ENCODE data around the gene P2RY1.
A peak's percentile ranks its signal among the peaks of the same experiment; 100 is the strongest.
"Not testable (repeated sequence)": the region's sequence is repeated elsewhere in the genome, so short reads cannot be mapped to it uniquely, and the experiment has no call there.

The P2RY1 gene

DNA sequence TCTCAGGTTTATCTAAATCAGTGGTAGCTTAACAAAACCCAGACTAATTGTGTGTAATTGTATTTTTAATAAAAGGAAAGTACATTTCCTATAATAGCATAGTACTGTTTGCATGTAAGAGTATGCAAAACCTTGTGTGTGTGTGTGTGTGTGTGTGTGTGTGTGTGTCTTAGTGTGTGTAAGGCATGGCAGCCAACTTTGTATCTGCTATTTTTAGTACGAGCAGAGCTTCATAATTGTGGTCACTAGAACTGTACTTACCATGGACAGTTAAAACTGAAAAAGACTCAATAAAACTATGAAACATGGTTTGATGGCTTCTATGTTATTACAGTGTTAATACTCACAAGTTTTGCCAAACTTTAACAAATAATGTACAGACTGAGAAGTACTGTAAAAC is 6.2 kb downstream of the P2RY1 start:
- DNase-seq, result no peak

DNA sequence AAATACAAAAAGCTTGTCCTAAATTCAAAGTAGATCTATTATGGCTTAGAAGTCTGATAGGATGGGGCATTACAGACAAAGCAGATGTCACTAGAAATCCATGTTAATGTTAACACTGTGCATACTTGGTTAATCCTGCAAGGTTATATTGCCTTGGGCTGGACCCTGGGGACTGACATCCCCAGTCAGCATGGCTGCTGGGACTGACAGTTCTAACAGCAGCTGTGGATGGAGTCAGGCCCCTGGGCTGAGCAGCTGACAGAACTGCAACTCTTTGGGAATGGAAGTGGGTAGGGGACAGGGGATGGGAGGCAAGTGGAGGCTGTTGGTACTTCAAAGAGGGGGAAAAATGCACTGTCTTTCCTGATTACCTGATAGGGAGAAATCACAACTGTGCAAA is 7.5 kb downstream of the P2RY1 start:
- DNase-seq, result no peak

DNA sequence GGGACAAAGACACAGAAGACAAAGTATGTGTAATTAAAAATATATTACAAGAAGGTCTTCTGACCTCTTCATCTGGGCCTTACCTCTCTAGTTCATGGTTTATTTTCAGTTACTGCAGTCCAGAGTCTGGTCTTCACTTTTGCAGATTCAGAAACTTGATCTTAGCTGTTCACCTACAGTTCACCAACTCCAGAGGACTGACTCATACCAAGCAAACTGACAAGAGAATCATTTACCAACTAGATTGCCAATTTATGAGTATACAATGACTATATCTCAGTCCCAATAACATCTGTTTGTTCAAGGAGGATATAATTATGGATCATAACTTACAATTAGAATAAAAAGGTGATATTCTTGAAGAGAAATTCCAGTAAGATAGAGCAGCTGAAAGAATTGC is 9.0 kb downstream of the P2RY1 start:
- DNase-seq, result no peak

DNA sequence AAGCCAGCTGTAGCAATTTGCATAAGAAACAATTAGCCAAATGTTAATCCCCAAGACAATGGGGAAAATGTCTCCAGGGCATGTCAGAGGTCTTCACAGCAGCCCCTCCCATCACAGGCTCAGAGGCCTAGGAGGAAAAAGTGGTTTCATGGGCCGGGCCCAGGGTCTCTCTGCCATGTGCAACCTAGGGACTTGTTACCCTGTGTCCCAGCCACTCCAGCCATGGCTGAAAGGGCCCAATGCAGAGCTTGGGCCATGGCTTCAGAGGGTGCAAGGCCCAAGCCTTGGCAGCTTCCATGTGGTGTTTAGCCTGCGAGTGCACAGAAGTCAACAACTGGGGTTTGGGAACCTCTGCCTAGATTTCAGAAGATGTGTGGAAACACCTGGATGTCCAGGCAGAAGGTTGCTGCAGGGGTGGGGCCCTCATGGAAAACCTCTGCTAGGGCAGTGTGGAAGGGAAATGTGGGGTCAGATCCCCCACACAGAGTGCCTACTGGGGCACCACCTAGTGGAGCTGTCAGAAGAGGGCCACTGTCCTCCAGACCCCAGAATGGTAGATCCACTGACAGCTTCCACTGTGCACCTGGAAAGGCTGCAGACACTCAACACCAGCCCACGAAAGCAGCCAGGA is 11.8 kb downstream of the P2RY1 start:
- not testable (repeated sequence) for DNase-seq

DNA sequence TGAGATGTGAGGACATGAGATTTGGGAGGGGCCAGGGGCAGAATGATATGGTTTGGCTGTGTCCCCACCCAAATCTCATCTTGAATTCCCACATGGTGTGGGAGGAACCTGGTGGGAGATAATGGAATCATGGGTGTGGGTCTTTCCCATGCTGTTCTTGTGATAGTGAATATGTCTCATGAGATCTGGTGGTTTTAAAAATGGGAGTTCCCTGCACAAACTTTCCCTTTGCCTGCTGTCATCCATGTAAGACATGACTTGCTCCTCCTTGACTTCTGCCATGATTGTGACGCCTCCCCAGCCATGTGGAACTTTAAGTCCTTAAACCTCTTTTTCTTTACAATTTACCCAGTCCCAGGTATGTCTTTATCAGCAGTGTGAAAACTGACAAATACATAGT is 12.7 kb downstream of the P2RY1 start:
- DNase-seq, result not testable (repeated sequence)

DNA sequence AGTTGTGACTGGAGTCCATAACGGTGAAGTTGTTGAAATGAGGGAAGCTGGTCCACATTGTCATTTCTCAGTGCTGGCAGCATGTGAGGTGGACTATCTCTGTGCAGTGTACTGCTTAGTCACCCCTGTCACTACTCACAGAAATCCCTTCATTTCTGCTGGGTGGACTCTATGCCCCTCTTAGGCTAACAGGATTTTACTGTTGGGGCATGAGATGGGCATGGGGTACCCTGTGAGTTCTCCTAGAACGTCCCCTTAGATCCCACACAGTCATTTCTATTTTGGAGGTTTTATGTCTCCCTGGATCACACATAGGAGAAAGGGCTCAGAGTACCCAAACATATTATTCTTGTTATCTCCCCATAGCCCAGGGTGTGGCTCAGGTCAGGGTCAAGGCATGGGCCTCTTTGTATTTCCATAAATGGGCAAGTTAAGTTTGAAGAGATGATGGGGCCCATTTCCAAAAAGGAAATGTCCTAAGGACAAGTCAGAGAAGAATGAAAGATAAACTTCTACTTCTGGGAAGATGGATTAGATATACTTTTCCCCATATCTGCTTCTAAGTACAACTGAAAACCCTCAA is 15.2 kb downstream of the P2RY1 start:
- DNase-seq, result no peak

DNA sequence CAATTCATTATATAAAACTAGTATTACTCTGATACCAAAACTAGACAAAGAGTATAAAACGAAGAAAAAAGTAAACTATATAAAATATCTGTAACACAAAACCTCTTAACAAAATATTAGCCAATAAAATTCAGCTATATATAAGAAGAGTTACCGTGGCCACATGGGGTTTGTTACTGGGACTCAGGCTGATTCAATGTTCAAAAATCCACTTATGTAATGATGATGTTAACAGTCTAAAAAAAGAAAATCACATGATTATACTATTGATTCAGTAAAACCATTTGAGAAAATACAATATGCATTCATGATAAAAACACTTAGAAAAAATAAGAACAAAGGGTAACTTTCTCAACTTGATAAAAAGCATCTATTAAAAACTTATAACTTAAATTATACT is 18.3 kb downstream of the P2RY1 start:
- DNase-seq, result no peak

DNA sequence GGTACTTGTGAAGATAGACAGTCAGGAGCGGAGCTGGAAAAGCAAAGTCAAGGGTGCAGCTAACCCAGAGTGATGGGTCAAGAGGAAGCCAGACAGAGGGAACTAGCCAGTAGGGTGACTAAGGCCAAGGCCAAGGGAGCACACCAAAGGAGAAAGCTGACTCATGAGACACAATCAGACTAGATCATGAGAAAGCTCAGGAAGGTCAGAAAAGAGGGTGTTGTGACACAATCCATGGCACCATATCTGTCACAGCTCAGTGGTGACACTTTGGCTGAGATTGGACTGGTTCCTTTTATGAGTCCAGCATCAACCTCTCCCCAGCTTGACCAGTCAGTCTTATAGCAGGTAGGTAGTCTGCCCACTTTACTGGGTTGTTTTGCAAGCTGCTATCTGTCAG is 22.2 kb downstream of the P2RY1 start:
- DNase-seq, result peak; percentile 39

DNA sequence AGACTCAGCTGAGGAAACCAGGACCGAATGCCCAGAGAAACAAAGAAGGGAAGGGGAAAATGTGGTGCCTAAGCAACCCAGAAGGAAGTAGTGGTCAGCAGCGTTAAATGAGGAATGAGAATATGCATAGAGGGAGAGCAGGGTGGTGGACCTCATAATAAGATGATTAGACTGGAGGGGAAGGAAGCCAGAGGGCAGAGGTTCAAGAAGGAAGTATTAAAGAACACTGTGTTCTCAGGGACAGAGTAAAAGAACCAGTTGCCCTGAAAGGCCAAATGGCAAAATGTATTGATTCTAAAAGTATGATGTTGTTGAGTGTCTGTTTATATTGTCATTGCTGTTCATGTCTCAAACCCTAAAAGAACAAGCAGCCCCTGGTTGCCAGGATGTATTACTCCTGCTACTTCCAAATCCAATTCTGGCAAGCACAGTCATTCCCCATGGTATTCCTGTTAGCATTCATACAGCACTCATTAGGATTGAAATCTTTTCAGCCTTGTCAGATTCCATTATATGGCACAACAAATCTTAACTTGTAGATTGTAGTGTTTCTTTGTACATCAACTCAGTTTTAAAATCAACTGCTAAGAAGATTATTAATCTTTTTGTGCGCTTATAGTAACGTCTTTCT is 23.4 kb downstream of the P2RY1 start:
- no peak for DNase-seq

DNA sequence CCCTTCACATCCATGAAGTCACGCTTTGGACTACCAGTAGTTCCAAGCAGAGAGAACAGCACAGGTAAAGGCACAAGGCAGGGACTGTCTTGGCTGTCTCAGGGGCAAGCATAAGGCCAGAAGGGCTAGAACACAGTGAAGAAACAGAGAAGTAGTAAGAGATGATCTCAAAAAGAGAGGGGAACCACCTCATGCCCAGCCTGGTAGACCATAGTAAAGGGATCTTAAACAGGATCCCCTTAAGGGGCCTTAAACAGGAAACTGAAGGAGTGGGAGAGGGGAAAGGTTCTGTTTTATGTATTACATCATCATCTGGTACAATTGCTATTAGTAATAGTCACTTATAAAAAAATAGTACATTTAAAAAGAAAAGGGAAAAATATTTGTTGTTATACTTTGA is 25.8 kb downstream of the P2RY1 start:
- no peak for DNase-seq

DNA sequence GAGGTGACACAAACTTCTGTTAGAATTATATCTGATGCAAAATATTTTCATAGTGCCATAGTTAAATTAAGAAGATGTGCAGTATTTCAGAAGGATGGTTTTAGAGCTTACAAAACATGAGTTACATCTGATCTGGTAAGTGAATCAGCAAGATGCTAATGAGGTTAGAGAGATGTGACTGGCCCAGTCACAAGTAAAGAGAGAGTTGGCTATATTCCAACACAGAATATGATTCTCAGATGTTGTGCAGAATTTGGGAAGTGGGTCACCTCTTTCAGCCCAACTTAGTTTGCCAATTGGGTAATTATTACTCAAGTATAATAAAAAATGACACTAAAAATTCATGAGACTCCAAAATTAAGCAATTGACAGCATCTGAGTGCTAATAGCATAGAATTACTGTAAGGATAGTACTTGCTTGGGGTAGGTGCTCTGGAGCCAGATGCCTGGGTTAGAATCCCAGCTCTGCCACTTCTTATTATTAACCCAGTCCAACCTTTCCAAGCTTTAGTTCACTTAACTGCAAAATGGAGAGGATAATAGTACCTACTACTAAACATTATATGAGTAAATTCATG is 30.8 kb downstream of the P2RY1 start:
- DNase-seq, result no peak

DNA sequence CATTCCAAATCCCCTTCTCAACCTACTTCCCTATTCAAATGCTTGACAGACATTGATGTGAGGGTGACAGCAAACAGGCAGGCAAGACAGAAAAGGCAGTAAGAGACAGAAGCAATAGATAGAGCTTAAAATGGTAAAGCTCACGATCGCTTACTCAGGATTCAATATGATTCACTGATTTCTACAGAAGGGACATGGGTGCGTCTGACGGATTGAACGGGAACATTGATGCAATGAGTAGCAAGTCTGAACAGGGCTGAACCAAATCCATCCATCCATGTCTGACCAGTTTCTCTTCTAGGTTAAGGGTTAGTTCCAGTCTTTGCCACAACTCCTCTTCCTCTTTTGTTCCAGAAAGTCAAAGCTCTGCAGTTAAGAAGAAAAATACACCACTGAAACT is 35.1 kb downstream of the P2RY1 start:
- no peak for DNase-seq

DNA sequence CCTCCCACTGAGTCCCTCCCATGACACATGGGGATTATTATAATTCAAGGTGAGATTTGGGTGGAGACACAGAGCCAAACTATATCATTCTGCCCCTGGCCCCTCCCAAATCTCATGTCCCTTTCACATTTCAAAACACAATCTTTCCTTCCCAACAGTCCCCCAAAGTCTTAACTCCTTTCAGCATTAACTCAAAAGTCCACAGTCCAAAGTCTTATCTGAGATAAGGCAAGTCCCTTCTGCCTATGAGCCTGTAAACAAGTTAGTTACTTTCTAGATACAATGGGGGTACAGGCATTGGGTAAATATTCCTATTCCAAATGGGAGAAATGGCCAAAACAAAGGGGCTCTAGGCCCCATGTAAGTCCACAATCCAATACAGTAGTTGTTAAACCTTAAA is 38.4 kb downstream of the P2RY1 start:
- not testable (repeated sequence) for DNase-seq

DNA sequence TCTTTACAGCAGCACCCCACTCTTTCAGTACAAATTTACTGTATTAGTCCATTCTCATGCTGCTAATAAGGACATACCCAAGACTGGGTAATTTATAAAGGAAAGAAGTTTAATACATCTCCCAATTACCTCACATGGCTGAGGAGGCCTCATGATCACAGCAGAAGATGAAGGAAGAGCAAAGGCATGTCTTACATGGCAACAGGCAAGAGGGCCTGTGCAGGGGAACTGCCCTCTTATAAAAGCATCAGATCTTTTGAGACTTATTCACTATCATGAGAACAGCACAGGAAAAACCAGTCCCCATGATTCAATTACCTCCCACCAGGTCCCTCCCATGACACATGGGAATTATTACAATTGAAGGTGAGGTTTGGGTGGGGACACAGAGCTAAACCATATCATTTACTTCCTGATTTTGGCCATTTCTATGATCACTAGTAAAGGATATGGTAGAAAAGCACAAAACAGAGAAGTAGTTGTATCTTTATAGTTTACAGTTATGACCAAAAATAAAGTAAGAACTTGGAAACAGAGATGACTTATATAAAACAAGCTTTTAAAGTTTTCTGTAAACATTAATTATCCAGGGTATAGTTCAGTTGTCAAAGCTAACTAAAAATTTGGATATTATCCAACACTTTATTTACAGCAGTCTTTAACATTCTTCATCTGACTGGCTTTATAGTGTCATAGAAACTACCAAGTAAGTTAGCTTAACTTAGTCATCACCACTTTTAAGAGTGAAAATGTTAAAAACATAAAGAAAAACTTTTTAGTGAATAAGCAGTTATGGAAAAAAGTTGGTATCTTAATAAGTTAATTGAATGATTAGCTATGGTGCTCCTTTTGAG is 40.2 kb downstream of the P2RY1 start:
- no peak for DNase-seq

DNA sequence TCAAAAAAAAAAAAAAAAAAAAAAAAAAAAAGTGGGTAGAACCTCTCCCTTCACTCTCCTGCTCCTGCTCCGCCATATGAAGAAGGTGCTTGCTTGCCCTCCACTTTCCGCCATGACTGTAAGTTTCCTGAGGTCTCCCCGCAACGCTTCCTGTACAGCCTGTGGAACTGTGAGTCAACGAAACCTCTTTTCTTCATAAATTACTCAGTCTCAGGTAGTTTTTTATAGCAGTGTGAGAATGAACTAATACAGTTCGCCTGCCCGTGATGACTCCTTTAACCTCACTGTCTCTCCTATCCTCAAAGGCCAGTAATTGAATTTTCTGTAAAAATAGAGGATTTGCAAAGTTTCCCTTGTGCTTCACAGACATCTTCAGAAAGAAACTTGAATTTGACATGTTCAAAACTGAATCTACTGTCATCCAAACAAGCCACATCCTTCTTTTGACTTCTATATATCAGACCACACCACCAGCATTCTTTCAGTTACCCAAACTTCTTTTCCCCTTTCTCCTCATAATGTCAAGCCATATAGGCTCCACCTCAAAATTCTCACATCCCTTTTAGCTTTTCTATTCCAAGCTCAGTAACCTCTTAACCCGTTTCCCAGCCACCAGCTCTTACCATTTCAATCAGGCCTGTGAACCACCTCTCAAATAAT is 44.3 kb downstream of the P2RY1 start:
- no peak for DNase-seq

DNA sequence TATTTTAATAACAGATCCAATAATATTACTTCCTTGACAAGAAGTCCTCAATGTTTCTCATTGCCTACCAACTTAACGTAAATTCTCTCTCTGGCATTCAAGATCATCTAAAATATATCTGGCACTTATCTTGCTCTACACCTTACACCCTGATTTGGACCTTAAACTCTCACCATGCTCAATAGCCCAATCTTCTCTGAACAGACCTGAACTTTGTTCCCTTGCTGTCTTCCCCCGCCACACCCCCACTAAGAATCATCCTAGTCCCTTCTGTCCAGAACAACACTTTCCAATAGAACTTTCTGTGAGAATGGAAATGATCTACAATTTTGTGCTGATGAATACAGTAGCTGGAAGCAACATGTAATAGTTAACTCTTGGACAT is 44.9 kb downstream of the P2RY1 start:
- no peak for DNase-seq

DNA sequence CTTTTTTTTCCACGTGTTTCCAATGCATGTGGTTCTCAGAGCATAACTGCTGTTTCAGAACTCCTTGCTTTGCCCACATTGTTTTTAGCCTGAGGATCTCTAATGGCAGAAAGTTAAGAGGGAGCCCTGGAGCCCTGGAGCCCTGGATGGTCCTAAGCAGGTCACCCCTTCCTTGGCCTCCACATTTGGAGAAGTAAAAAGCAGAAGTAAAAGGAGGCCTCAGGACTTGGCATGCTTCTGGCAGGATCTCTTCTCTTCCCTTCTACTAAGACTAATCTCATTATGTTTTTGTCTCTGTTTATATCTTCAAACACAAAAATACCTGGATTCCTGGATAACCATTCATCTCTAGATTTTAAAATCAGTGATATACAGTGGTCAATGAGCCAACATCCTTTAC is 50.1 kb downstream of the P2RY1 start:
- no peak for DNase-seq

Measured in CD4-positive, alpha-beta T cell treated with Interferon gamma for 1 hour (primary cell).